Stimulated activated CD8-positive, alpha-beta memory T cell treated with anti-CD3 and anti-CD28 coated beads, Interleukin-7, amount 100 ng/mL, for 1 hour (primary cell): ENCODE data around the gene LRPAP1.
"Not testable (repeated sequence)": the region's sequence is repeated elsewhere in the genome, so short reads cannot be mapped to it uniquely, and the experiment has no call there.

Source experiments
- DNase-seq, 2 donors: peaks; one replicate each; pipeline ENCODE4 v3.0.0-alpha.2; 2020; ENCODE audit warnings: low read depth in 2 of 2

LRPAP1 gene

GRCh38 chr4:3518941-3519340 lies 13.3 kb downstream of the LRPAP1 start:
- no peak for DNase-seq

- no peak for DNase-seq
Observed at GRCh38 chr4:3518511-3518880, 13.7 kb downstream of the LRPAP1 start.

- no peak for DNase-seq
Observed at GRCh38 chr4:3517731-3518510, 14.3 kb downstream of the LRPAP1 start.

GRCh38 chr4:3516836-3517730 lies 15.1 kb downstream of the LRPAP1 start:
- DNase-seq: no peak

GRCh38 chr4:3516061-3516835 lies 16.0 kb downstream of the LRPAP1 start:
- DNase-seq: no peak

GRCh38 chr4:3515646-3516045 lies 16.6 kb downstream of the LRPAP1 start:
- no peak for DNase-seq

- no peak for DNase-seq
Observed at GRCh38 chr4:3514806-3515501, 17.3 kb downstream of the LRPAP1 start.

GRCh38 chr4:3514221-3514780 lies 17.9 kb downstream of the LRPAP1 start:
- DNase-seq: no peak

GRCh38 chr4:3513807-3514206 lies 18.4 kb downstream of the LRPAP1 start:
- no peak for DNase-seq

GRCh38 chr4:3512719-3513118 lies 19.5 kb downstream of the LRPAP1 start:
- no peak for DNase-seq

GRCh38 chr4:3512279-3512678 lies 19.9 kb downstream of the LRPAP1 start:
- DNase-seq: no peak

- DNase-seq: not testable (repeated sequence)
Observed at GRCh38 chr4:3511601-3512000, 20.6 kb downstream of the LRPAP1 start.

- no peak for DNase-seq
Observed at GRCh38 chr4:3511187-3511586, 21.0 kb downstream of the LRPAP1 start.

GRCh38 chr4:3510481-3510880 lies 21.7 kb downstream of the LRPAP1 start:
- no peak for DNase-seq

- no peak for DNase-seq
Observed at GRCh38 chr4:3508542-3508941, 23.7 kb downstream of the LRPAP1 start.

GRCh38 chr4:3505231-3505630 lies 27.0 kb downstream of the LRPAP1 start:
- DNase-seq: no peak

GRCh38 chr4:3502941-3503936 lies 29.0 kb downstream of the LRPAP1 start:
- no peak for DNase-seq

- no peak for DNase-seq
Observed at GRCh38 chr4:3501825-3502425, 30.3 kb downstream of the LRPAP1 start.

- no peak for DNase-seq
Observed at GRCh38 chr4:3501126-3501824, 30.9 kb downstream of the LRPAP1 start.
